Breast epithelium (tissue), 3 donors: ENCODE measurements around the gene STIM1.

Experiments used
- POLR2A ChIP-seq: fragments of 450-650 bp; IDR thresholded peaks from one replicate; pipeline ENCODE4 v1.6.1; 2016; ENCODE audit warnings: antibody characterized with exemption, mild to moderate bottlenecking, moderate library complexity
- POLR2AphosphoS5 ChIP-seq, 3 donors: sonication (generic); formaldehyde crosslinking; IDR thresholded peaks; one replicate each; pipeline ENCODE4 v1.6.1; 2017; ENCODE audit warnings: antibody characterized with exemption in 3 of 3
- TF ChIP-seq, protein P1 (sequence below), 3 donors: fragments of 450-650 bp; IDR thresholded peaks; one replicate each; pipeline ENCODE4 v1.5.1; 2016 to 2017; ENCODE audit warnings: antibody characterized with exemption in 3 of 3, mild to moderate bottlenecking in 3 of 3, moderate library complexity in 3 of 3

DNA sequence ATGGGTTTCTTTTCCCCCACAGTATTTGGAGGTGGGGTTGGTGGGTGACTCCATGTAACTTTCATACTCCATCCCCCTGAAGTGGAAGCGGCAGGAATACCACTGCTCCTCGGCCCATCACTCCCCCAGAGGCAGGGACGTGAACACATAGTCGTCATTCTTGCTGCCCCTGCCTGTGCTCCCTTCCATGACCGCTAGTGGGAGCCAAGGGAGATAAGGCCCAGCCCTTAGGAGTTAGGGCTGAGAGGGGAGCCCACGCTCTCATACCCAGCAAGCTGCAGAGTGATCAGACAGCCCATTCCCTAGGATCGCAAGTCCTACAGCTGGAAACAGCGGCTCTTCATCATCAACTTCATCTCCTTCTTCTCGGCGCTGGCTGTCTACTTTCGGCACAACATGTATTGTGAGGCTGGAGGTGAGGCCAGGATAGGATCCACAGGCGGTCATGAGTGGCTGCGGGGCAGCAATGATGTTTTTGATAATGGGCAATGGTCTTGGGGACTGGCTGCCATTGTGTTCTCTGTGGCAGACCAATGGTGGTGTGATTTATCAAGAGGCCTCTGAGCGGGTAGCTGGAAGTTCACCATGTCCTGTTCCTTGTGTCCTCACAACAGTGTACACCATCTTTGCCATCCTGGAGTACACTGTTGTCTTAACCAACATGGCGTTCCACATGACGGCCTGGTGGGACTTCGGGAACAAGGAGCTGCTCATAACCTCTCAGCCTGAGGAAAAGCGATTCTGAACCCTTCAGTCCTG lies 30.6 kb upstream of the STIM1 start:
- TF ChIP-seq, protein P1, sequence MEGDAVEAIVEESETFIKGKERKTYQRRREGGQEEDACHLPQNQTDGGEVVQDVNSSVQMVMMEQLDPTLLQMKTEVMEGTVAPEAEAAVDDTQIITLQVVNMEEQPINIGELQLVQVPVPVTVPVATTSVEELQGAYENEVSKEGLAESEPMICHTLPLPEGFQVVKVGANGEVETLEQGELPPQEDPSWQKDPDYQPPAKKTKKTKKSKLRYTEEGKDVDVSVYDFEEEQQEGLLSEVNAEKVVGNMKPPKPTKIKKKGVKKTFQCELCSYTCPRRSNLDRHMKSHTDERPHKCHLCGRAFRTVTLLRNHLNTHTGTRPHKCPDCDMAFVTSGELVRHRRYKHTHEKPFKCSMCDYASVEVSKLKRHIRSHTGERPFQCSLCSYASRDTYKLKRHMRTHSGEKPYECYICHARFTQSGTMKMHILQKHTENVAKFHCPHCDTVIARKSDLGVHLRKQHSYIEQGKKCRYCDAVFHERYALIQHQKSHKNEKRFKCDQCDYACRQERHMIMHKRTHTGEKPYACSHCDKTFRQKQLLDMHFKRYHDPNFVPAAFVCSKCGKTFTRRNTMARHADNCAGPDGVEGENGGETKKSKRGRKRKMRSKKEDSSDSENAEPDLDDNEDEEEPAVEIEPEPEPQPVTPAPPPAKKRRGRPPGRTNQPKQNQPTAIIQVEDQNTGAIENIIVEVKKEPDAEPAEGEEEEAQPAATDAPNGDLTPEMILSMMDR (IDR thresholded peaks at IDR 0.05): peak in 1 of 3 donors; percentile 10
- TF ChIP-seq POLR2AphosphoS5 (IDR thresholded peaks at IDR 0.05) (no peak), POLR2A (no peak)
